HFFc6 (cell line): ENCODE data around the gene PRSS53. TPM values are rescaled to one million over a fixed set of nuclear protein-coding genes. Genes with fewer than 3 reads are reported as not detected.

Experiments used
- DNase-seq: peaks from one replicate; pipeline ENCODE4 v3.0.0-alpha.2; 2018
- H3K27ac Mint-ChIP-seq: 2 replicates; pipeline ENCODE4 v1.8.0; 2020; ENCODE audit warnings: mild to moderate bottlenecking, mixed read lengths
- H3K27me3 Mint-ChIP-seq: 2 replicates; pipeline ENCODE4 v1.8.0; 2021; ENCODE audit warnings: mild to moderate bottlenecking, moderate library complexity, mixed read lengths; ENCODE audit not compliant: insufficient read depth
- H3K36me3 Mint-ChIP-seq: 2 replicates; pipeline ENCODE4 v1.8.0; 2021; ENCODE audit warnings: low read depth, mixed read lengths
- H3K4me1 Mint-ChIP-seq: 2 replicates; pipeline ENCODE4 v1.8.0; 2020; ENCODE audit warnings: low read depth, mixed read lengths
- H3K4me3 Mint-ChIP-seq: 2 replicates; pipeline ENCODE4 v1.8.0; 2020; ENCODE audit warnings: mild to moderate bottlenecking, moderate library complexity, mixed read lengths
- H3K9me3 Mint-ChIP-seq: 2 replicates; pipeline ENCODE4 v1.8.0; 2020; ENCODE audit warnings: mild to moderate bottlenecking, mixed read lengths
- CTCF ChIP-seq: fragments of 200-600 bp; sonication (generic); IDR thresholded peaks from 2 replicates; pipeline ENCODE4 v1.5.0; 2021; ENCODE audit warnings: antibody characterized with exemption, mild to moderate bottlenecking
- total RNA-seq, 6 experiments: library from RNA; stranded (reverse); fragmentation: NEBNext Ultra II Directional; extraction: Animal tissue kit (Norgen Biotek cat#: 25700); gene quantifications; 2 replicates in 1 of 6; 3 replicates in 5 of 6; pipeline ENCODE4 v1.2.3, GENCODE V29; 2021

Gene PRSS53
- total RNA-seq, 6 experiments from 2014 or later: 0.85 to 2.6 (median 1.4) TPM

GRCh38 chr16:31134091-31134571 lies 45.4 kb upstream of the PRSS53 start:
- no peak for DNase-seq
- Mint-ChIP-seq H3K27me3 (peaks cover 9% of the 10 kb centered on the region), H3K4me3 (no peak overlapping the region), H3K4me1 (peaks cover 20% of the 10 kb centered on the region), H3K27ac (no peak overlapping the region), H3K9me3 (no peaks in the 10 kb centered on the region), H3K36me3 (no peaks in the 10 kb centered on the region)
- TF ChIP-seq CTCF: no peak

GRCh38 chr16:31133046-31133501 lies 44.3 kb upstream of the PRSS53 start:
- Mint-ChIP-seq H3K27me3 (peaks cover 9% of the 10 kb centered on the region), H3K4me1 (peaks cover 9% of the 10 kb centered on the region), H3K9me3 (no peaks in the 10 kb centered on the region), H3K36me3 (no peaks in the 10 kb centered on the region), H3K4me3 (no peak overlapping the region), H3K27ac (no peak overlapping the region)
- no peak for TF ChIP-seq CTCF
- DNase-seq: no peak

GRCh38 chr16:31132303-31132979 lies 43.7 kb upstream of the PRSS53 start:
- no peak overlapping the region for H3K27ac Mint-ChIP-seq

GRCh38 chr16:31131841-31132271 lies 43.1 kb upstream of the PRSS53 start:
- Mint-ChIP-seq H3K9me3 (no peaks in the 10 kb centered on the region), H3K27me3 (peaks cover 9% of the 10 kb centered on the region), H3K4me1 (peaks cover 8% of the 10 kb centered on the region), H3K27ac (no peak overlapping the region), H3K4me3 (no peak overlapping the region), H3K36me3 (no peaks in the 10 kb centered on the region)
- no peak for DNase-seq
- no peak for TF ChIP-seq CTCF

More at GRCh38 chr16:31132303-31132979, 43.7 kb upstream of the PRSS53 start:
- H3K9me3 Mint-ChIP-seq: no peaks in the 10 kb centered on the region
- DNase-seq: no peak
- TF ChIP-seq CTCF: no peak
- no peaks in the 10 kb centered on the region for H3K36me3 Mint-ChIP-seq
- H3K4me1 Mint-ChIP-seq: peaks cover 8% of the 10 kb centered on the region
- peaks cover 9% of the 10 kb centered on the region for H3K27me3 Mint-ChIP-seq
- no peak overlapping the region for H3K4me3 Mint-ChIP-seq

- H3K36me3 Mint-ChIP-seq: no peaks in the 10 kb centered on the region
- no peaks in the 10 kb centered on the region for H3K9me3 Mint-ChIP-seq
- no peak overlapping the region for H3K4me3 Mint-ChIP-seq
- TF ChIP-seq CTCF: no peak
- H3K4me1 Mint-ChIP-seq: peaks cover 8% of the 10 kb centered on the region
- DNase-seq: no peak
- H3K27me3 Mint-ChIP-seq: peaks cover 9% of the 10 kb centered on the region
- no peak overlapping the region for H3K27ac Mint-ChIP-seq
These were observed 42.7 kb upstream of the PRSS53 start for GRCh38 chr16:31131416-31131815.
